Measurements from ENCODE around the gene MYO18B.

- TF ChIP-seq CTCF (IDR thresholded peaks at IDR 0.05; ENCODE audit: insufficient read depth, low read length, poor library complexity, severe bottlenecking) (no peak), EZH2phosphoT487 (conservative IDR thresholded peaks at IDR 0.05; ENCODE audit: low read length) (no peak)
Measured at GRCh38 chr22:25970999-25971811, 229.2 kb downstream of the MYO18B start.

Data from SU-DHL-6 (cell line).